HG03442 (cell line): ENCODE results near the gene KCTD16.

Experiments used
- ATAC-seq: cut with Tn5 transposase; IDR thresholded peaks from one replicate; pipeline ENCODE4 v1.9.1; 2021; ENCODE audit warnings: mild to moderate bottlenecking, moderate library complexity; ENCODE audit not compliant: unreplicated experiment

KCTD16 gene

GRCh38 chr5:144206141-144206540 is 35.5 kb downstream of the KCTD16 start:
- ATAC-seq, result no peak

DNA sequence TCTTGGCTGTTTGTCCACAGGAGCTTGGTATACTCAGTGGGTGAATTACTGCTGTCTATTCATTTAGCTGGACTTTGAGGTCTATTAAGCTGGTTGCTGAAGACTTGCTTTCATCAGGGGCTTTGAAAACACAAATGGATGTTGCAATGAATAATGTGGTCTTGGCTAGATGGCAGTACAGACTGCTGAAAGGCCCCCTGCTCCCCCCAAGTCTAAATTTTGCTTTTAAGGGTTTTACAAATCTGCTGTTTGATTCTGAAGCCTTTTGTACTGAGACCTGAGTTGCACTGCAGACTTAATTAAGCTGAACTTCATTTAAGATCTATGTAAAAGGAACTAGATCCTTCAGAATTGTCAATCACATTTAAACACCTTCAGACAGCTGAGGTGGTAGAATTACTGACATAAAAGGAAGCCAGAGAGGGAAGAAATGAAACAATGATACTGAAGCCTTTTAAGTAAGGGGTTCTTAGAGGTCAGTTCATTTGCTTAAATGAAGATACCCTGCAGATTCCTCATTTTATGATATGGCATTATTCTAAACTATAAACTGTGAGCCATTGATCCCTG is 37.3 kb downstream of the KCTD16 start:
- ATAC-seq, result no peak

GRCh38 chr5:144209361-144209760 is 38.7 kb downstream of the KCTD16 start:
- ATAC-seq, result no peak

- no peak for ATAC-seq
Measured at GRCh38 chr5:144210655-144211054, 40.0 kb downstream of the KCTD16 start.

DNA sequence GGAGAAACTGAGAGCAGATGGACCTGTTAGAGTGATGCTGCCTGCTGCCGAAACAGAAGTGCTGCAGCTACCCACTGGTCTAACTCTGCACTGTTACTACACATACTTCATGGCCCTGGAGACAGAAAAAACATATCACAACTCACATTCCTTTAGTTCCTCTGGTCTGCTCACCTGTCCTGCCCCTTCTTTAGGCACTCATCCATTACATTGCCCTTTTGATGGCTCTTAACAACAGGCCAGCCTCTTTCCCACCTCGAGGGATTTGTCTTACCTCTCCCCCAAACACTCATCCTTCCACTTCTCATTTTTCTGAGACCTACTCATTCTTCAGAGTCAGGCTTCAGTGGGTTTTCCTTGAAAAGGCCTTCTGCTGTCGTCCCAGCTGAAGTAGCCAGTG is 49.2 kb downstream of the KCTD16 start:
- ATAC-seq, result no peak

DNA sequence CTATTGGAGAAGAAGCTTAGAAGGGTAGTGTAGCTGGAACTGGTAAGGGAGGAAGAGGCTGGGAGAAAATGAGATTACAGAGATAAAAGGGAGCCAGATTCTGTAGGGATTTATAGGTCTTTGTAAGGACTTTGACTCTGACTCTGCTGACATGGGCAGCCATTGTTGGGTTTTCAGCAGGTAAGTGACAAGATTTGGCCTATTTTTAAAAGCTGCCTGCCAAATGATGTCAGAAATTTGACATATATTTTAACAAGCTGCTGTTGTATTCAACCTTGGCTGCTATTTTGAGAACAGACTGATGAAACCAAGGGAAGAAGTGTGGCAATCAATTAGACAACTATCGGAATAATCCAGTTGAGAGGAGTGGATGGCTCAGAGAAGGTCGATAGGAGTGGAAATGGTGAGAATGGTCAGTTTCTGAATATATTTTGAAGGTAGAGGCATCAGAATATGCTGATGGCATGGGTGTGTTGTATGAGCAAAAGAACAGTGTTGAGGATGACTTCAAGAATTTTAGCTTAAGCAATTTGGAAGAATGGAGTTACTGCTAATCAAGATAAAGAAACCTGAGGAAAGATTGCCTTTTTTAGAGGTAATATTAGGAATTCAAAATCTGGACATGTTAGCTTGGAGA is 56.8 kb downstream of the KCTD16 start:
- no peak for ATAC-seq

DNA sequence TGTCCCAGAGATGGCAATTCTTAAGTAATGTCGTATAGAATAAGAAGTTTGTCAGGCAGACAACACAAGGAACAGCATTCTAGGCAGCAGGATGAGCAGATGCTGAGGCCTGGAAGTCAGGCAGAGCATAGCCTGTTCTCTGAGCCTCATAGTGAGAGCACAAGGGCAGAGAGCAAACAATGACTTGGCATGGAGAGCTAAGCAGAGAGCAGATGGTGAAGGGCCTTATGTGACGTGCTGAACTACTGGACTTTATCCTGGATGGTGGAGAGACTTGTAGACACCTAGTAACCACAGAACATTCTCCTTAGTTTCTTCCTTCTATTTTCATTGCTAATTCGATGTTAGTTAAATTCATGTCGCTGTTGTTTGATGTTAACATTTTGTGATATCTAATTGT is 60.1 kb downstream of the KCTD16 start:
- no peak for ATAC-seq

DNA sequence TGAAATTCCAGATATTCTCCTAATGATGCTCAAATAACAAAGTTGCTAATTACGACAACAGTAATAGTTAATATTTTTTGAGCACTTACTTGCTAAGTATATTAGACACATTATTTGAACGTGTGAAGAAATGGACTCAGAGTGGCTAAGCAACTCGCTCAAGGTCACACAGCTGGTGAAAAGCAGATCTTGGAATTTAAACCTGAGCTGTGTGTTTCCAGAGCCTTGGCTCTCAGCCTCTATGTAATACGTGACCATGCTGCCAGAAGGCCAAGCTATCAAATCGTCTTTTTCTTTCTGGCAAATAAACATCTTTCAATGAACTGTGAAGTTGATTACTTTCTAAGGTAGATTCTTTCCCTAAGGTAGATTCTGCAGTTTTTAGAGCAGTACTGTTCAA is 61.6 kb downstream of the KCTD16 start:
- ATAC-seq, result no peak

DNA sequence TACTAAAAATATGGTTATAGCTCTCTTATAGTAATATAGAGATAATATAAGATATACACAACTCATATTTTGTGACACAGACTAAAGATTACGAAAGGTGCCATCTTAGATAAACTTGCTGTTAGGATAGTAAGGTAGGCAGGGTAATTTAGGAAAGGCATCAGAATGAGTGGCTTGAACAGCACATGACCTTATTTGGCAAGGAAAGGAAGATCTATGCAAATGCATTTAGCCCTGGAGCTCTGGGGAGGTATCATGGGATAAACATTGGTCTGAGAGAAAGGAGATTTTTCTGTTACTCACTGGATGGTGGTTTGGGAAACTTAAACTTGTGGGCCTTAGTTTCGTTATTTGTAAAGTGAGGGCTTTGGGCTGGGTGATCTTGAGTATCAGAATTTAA is 65.8 kb downstream of the KCTD16 start:
- ATAC-seq, result no peak

- no peak for ATAC-seq
Measured at GRCh38 chr5:144237851-144238250, 67.2 kb downstream of the KCTD16 start.

GRCh38 chr5:144247131-144247530 is 76.5 kb downstream of the KCTD16 start:
- ATAC-seq, result no peak

GRCh38 chr5:144248015-144248414 is 77.3 kb downstream of the KCTD16 start:
- ATAC-seq, result no peak

GRCh38 chr5:144249755-144250464 is 79.2 kb downstream of the KCTD16 start:
- ATAC-seq, result no peak

GRCh38 chr5:144254552-144254951 is 83.9 kb downstream of the KCTD16 start:
- no peak for ATAC-seq

GRCh38 chr5:144260121-144260520 is 89.4 kb downstream of the KCTD16 start:
- ATAC-seq, result no peak

DNA sequence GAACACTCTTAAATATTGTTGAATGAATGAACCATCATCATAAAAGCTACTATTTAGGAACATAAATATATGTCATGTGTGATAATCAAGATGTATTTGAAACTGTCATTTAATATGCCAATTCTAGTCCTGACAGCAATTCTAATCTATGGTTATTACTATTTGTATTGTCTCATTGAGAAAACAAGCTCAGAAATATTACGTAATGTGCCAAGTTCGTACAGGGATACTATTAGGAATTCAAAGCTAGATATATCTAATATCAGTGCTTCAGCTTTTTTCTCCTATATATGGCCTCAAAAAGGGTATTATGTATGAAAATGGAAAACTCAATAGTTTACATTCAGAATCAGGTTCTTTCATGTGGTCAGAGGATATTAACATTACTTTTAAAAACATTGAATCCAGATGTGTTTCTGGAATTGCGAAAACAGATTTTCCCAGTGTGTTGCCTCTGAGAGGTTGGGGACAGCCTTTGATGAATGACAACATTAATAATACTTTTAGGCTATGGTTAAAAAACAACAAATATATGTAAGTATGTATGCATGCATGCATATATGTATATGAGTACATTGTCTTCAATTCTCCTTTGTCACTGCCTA is 95.1 kb downstream of the KCTD16 start:
- ATAC-seq, result no peak

GRCh38 chr5:144267961-144268513 is 97.4 kb downstream of the KCTD16 start:
- no peak for ATAC-seq

DNA sequence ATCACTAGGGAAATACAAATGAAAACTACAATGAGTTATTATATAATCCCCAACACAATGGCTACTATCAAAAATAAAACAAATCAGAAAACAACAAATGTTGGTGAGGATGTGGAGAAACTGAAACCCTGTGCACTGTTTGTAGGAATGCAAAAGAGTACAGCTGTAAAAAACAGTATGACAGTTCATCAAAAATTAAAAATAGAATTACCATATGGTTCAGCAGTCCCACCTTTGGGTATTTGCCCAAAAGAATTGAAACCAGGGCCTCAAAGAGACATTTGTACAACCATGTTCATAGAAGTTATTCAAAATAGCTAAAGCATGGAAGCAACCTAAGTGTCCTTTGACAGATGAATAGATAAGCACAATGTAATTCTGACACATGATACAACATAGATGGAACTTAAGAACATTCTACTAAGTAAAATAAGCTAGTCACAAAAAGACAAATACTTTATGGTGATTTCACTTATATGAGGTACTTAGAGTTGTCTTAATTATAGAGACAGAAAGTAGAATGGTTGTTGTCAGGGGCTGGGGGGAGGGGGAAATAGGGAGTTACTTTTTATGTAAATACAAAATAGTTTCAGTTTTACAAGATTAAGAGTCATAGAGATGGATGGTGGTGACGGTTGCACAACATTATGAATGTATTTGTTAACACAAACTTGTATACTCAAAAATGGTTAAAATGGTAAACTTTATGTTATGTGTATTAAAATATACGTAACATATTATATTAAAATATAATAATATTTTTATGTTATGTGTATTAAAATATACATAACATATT is 102.8 kb downstream of the KCTD16 start:
- ATAC-seq, result no peak

DNA sequence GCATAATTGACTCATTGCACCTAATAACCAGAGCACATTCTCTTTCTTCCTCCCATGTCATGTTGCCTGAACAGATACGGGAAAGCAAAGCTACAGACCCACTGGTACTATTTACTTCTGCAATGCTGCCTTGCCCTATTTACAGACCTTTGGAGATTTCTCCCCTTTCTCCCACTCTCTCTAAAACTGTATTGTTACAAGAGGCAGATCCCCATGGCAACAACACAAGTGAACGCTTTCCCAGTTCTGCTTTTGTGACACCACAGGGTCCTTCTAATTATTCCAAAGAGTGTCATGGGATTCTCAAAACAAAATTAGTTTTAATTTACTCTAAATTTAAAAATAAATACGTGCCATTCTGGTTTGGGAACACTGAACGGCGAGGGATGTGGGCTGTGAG is 104.7 kb downstream of the KCTD16 start:
- no peak for ATAC-seq

GRCh38 chr5:144276034-144276822 is 105.6 kb downstream of the KCTD16 start:
- no peak for ATAC-seq
